Central memory CD8-positive, alpha-beta T cell (primary cell): ENCODE results near the gene MYH11.
A peak's percentile ranks its signal among the peaks of the same experiment; 100 is the strongest.

Experiments used
- ATAC-seq: fragments of 150-1000 bp; cut with Tn5 transposase; replicated peaks from 2 replicates; pipeline ENCODE4 v1.10.0; 2022; ENCODE audit warnings: mild to moderate bottlenecking, moderate FRiP score, moderate number of reproducible peaks; ENCODE audit not compliant: poor library complexity, severe bottlenecking; ENCODE audit errors: extremely low read depth
- DNase-seq, 2 donors: peaks; one replicate each; pipeline ENCODE4 v3.0.0; 2021; ENCODE audit warnings: low spot score in 2 of 2
- H3K27ac Mint-ChIP-seq: one replicate; pipeline ENCODE4 v1.8.0; 2022; ENCODE audit warnings: low read depth, mild to moderate bottlenecking, moderate library complexity, mixed read lengths
- H3K27me3 Mint-ChIP-seq: one replicate; pipeline ENCODE4 v1.8.0; 2022; ENCODE audit warnings: mixed read lengths
- H3K36me3 Mint-ChIP-seq: one replicate; pipeline ENCODE4 v1.8.0; 2022; ENCODE audit warnings: mild to moderate bottlenecking, moderate library complexity, mixed read lengths; ENCODE audit not compliant: insufficient read depth
- H3K4me1 Mint-ChIP-seq: one replicate; pipeline ENCODE4 v1.8.0; 2022; ENCODE audit warnings: mixed read lengths
- H3K4me3 Mint-ChIP-seq: one replicate; pipeline ENCODE4 v1.8.0; 2022; ENCODE audit warnings: mild to moderate bottlenecking, moderate library complexity, mixed read lengths
- H3K9me3 Mint-ChIP-seq: one replicate; pipeline ENCODE4 v1.8.0; 2022; ENCODE audit warnings: mixed read lengths

The MYH11 gene

GRCh38 chr16:15776572-15776971 lies 80.3 kb downstream of the MYH11 start:
- peaks cover 25% of the 10 kb centered on the region for H3K27me3 Mint-ChIP-seq
- ATAC-seq (no peak), DNase-seq (no peak)
- no peaks in the 10 kb centered on the region for H3K9me3 Mint-ChIP-seq
- no peak overlapping the region for H3K27ac Mint-ChIP-seq
- H3K36me3 Mint-ChIP-seq: peaks cover 4% of the 10 kb centered on the region
- no peaks in the 10 kb centered on the region for H3K4me1 Mint-ChIP-seq
- no peak overlapping the region for H3K4me3 Mint-ChIP-seq

GRCh38 chr16:15775663-15776304 lies 81.0 kb downstream of the MYH11 start:
- H3K36me3 Mint-ChIP-seq: peaks cover 4% of the 10 kb centered on the region
- H3K4me3 Mint-ChIP-seq: no peak overlapping the region
- H3K27me3 Mint-ChIP-seq: peaks cover 28% of the 10 kb centered on the region
- H3K27ac Mint-ChIP-seq: no peak overlapping the region
- H3K9me3 Mint-ChIP-seq: no peaks in the 10 kb centered on the region
- H3K4me1 Mint-ChIP-seq: no peaks in the 10 kb centered on the region
- no peak for DNase-seq
- no peak for ATAC-seq

GRCh38 chr16:15775209-15775608 lies 81.6 kb downstream of the MYH11 start:
- H3K4me3 Mint-ChIP-seq: no peak overlapping the region

GRCh38 chr16:15773968-15774367 lies 82.9 kb downstream of the MYH11 start:
- DNase-seq (no peak), ATAC-seq (no peak)
- no peak overlapping the region for H3K4me3 Mint-ChIP-seq
- no peaks in the 10 kb centered on the region for H3K4me1 Mint-ChIP-seq
- H3K9me3 Mint-ChIP-seq: no peaks in the 10 kb centered on the region
- peaks cover 4% of the 10 kb centered on the region for H3K36me3 Mint-ChIP-seq
- H3K27me3 Mint-ChIP-seq: peaks cover 34% of the 10 kb centered on the region
- H3K27ac Mint-ChIP-seq: no peak overlapping the region

More at GRCh38 chr16:15775209-15775608, 81.6 kb downstream of the MYH11 start:
- Mint-ChIP-seq H3K4me1 (no peaks in the 10 kb centered on the region), H3K27me3 (peaks cover 34% of the 10 kb centered on the region), H3K36me3 (peaks cover 4% of the 10 kb centered on the region), H3K27ac (no peak overlapping the region), H3K9me3 (no peaks in the 10 kb centered on the region)
- ATAC-seq (no peak), DNase-seq (no peak)

- Mint-ChIP-seq H3K27ac (no peak overlapping the region), H3K36me3 (peaks cover 2% of the 10 kb centered on the region), H3K27me3 (peaks cover 34% of the 10 kb centered on the region), H3K4me1 (no peaks in the 10 kb centered on the region), H3K9me3 (no peaks in the 10 kb centered on the region), H3K4me3 (no peak overlapping the region)
- ATAC-seq (no peak), DNase-seq (no peak)
Observed at GRCh38 chr16:15772579-15773293, 84.1 kb downstream of the MYH11 start.

GRCh38 chr16:15771694-15772093 lies 85.1 kb downstream of the MYH11 start:
- H3K27ac Mint-ChIP-seq: no peak overlapping the region
- ATAC-seq: no peak
- H3K36me3 Mint-ChIP-seq: peaks cover 3% of the 10 kb centered on the region
- peaks cover 24% of the 10 kb centered on the region for H3K27me3 Mint-ChIP-seq
- no peaks in the 10 kb centered on the region for H3K9me3 Mint-ChIP-seq
- no peaks in the 10 kb centered on the region for H3K4me1 Mint-ChIP-seq
- no peak overlapping the region for H3K4me3 Mint-ChIP-seq
- no peak for DNase-seq

GRCh38 chr16:15770512-15770911 lies 86.3 kb downstream of the MYH11 start:
- Mint-ChIP-seq H3K27me3 (peaks cover 12% of the 10 kb centered on the region), H3K27ac (no peak overlapping the region), H3K9me3 (no peaks in the 10 kb centered on the region), H3K4me3 (no peak overlapping the region), H3K36me3 (peaks cover 3% of the 10 kb centered on the region), H3K4me1 (no peaks in the 10 kb centered on the region)
- no peak for ATAC-seq
- no peak for DNase-seq

GRCh38 chr16:15770107-15770506 lies 86.7 kb downstream of the MYH11 start:
- H3K4me1 Mint-ChIP-seq: no peaks in the 10 kb centered on the region
- H3K36me3 Mint-ChIP-seq: peaks cover 3% of the 10 kb centered on the region
- no peaks in the 10 kb centered on the region for H3K9me3 Mint-ChIP-seq

GRCh38 chr16:15769239-15769638 lies 87.6 kb downstream of the MYH11 start:
- no peak for ATAC-seq
- H3K36me3 Mint-ChIP-seq: peaks cover 3% of the 10 kb centered on the region
- no peaks in the 10 kb centered on the region for H3K9me3 Mint-ChIP-seq
- H3K27me3 Mint-ChIP-seq: peaks cover 9% of the 10 kb centered on the region
- H3K27ac Mint-ChIP-seq: no peak overlapping the region
- H3K4me1 Mint-ChIP-seq: no peaks in the 10 kb centered on the region
- no peak overlapping the region for H3K4me3 Mint-ChIP-seq
- DNase-seq: no peak

More at GRCh38 chr16:15770107-15770506, 86.7 kb downstream of the MYH11 start:
- ATAC-seq: no peak
- peaks cover 9% of the 10 kb centered on the region for H3K27me3 Mint-ChIP-seq
- H3K4me3 Mint-ChIP-seq: no peak overlapping the region
- no peak for DNase-seq
- H3K27ac Mint-ChIP-seq: no peak overlapping the region

GRCh38 chr16:15768201-15768600 lies 88.6 kb downstream of the MYH11 start:
- DNase-seq (no peak), ATAC-seq (no peak)
- Mint-ChIP-seq H3K4me3 (no peak overlapping the region), H3K27me3 (peaks cover 9% of the 10 kb centered on the region), H3K36me3 (peaks cover 1% of the 10 kb centered on the region), H3K4me1 (no peaks in the 10 kb centered on the region), H3K27ac (no peak overlapping the region), H3K9me3 (no peaks in the 10 kb centered on the region)

GRCh38 chr16:15766918-15767317 lies 89.9 kb downstream of the MYH11 start:
- Mint-ChIP-seq H3K27me3 (peaks cover 18% of the 10 kb centered on the region), H3K36me3 (peaks cover 4% of the 10 kb centered on the region), H3K4me3 (no peak overlapping the region), H3K4me1 (no peaks in the 10 kb centered on the region), H3K27ac (no peak overlapping the region), H3K9me3 (no peaks in the 10 kb centered on the region)
- no peak for ATAC-seq
- no peak for DNase-seq

- ATAC-seq (peak; percentile 58), DNase-seq (peak; percentile 14 to 27)
- Mint-ChIP-seq H3K4me3 (no peak overlapping the region), H3K36me3 (peaks cover 4% of the 10 kb centered on the region), H3K4me1 (no peaks in the 10 kb centered on the region), H3K27ac (no peak overlapping the region), H3K27me3 (peaks cover 16% of the 10 kb centered on the region), H3K9me3 (no peaks in the 10 kb centered on the region)
Observed at GRCh38 chr16:15765880-15766279, 90.9 kb downstream of the MYH11 start.

- DNase-seq (no peak), ATAC-seq (no peak)
- H3K36me3 Mint-ChIP-seq: peaks cover 4% of the 10 kb centered on the region
- no peaks in the 10 kb centered on the region for H3K9me3 Mint-ChIP-seq
- H3K27ac Mint-ChIP-seq: no peak overlapping the region
- no peak overlapping the region for H3K4me3 Mint-ChIP-seq
- no peaks in the 10 kb centered on the region for H3K4me1 Mint-ChIP-seq
- peaks cover 15% of the 10 kb centered on the region for H3K27me3 Mint-ChIP-seq
Observed at GRCh38 chr16:15765116-15765515, 91.7 kb downstream of the MYH11 start.
